Gastroesophageal sphincter (tissue), 4 donors: ENCODE results near the gene CORIN. TPM values are rescaled to one million over a fixed set of nuclear protein-coding genes. Genes with fewer than 3 reads are reported as not detected.

Source experiments
- ATAC-seq: fragments of 150-250 bp; one replicate; pipeline ENCODE4 v1.9.1; 2016; ENCODE audit warnings: mild to moderate bottlenecking, moderate library complexity
- H3K27ac ChIP-seq, 4 donors: fragments of 200-600 bp; sonication (generic) in 3 of 4; 1 replicate in 3 of 4; 2 replicates in 1 of 4; pipeline ENCODE4 v1.5.1; 2016 to 2019
- H3K27me3 ChIP-seq: fragments of 200-600 bp; sonication (generic); one replicate; pipeline ENCODE4 v1.5.1; 2019
- H3K36me3 ChIP-seq, 2 donors: fragments of 200-600 bp; sonication (generic); one replicate each; pipeline ENCODE4 v1.5.1; 2019; ENCODE audit warnings: control low read depth in 1 of 2
- H3K4me1 ChIP-seq, 3 donors: fragments of 200-600 bp; sonication (generic); 1 replicate in 2 of 3; 2 replicates in 1 of 3; pipeline ENCODE4 v1.5.1; 2016 to 2019; ENCODE audit warnings: control low read depth in 2 of 3
- H3K4me3 ChIP-seq, 2 donors: fragments of 200-600 bp; sonication (generic); one replicate each; pipeline ENCODE4 v1.5.1; 2019; ENCODE audit warnings: mild to moderate bottlenecking in 1 of 2, moderate library complexity in 1 of 2
- H3K9me3 ChIP-seq, 3 donors: fragments of 200-600 bp; sonication (generic); one replicate each; pipeline ENCODE4 v1.5.1; 2017 to 2019; ENCODE audit warnings: control low read depth in 2 of 3
- CTCF ChIP-seq, 4 experiments: fragments of 200-600 bp in 2 of 4; fragments of 450-650 bp in 2 of 4; sonication (generic) in 1 of 4; IDR thresholded peaks; one replicate each; pipeline ENCODE4 v1.5.1; 2017 to 2019; ENCODE audit warnings: antibody characterized with exemption in 4 of 4, mild to moderate bottlenecking in 2 of 4, moderate library complexity in 2 of 4
- EP300 ChIP-seq: sonication (generic); formaldehyde crosslinking; IDR thresholded peaks from one replicate; pipeline ENCODE4 v1.6.1; 2017; ENCODE audit warnings: antibody characterized with exemption, mild to moderate bottlenecking
- POLR2A ChIP-seq, 2 donors: fragments of 450-650 bp; IDR thresholded peaks; one replicate each; pipeline ENCODE4 v1.6.1; 2017; ENCODE audit warnings: antibody characterized with exemption in 2 of 2, mild to moderate bottlenecking in 2 of 2, moderate library complexity in 1 of 2
- POLR2AphosphoS5 ChIP-seq: sonication (generic); formaldehyde crosslinking; IDR thresholded peaks from one replicate; pipeline ENCODE4 v1.6.1; 2017; ENCODE audit warnings: antibody characterized with exemption
- WGBS, 2 donors: methylation state at CpG; one replicate each; pipeline ENCODE4 v1.1.5; 2018; ENCODE audit warnings: low coverage in 1 of 2; 5-methylcytosine and 5-hydroxymethylcytosine counted together
- total RNA-seq, 4 donors: library from RNA; depleted of rRNA; stranded (reverse); fragments of >200 nt; gene quantifications; one replicate each; pipeline ENCODE4 v1.1.0, GENCODE V29; 2016

The CORIN gene
- total RNA-seq, 4 donors from 2014 or later, result 0.47 to 3.3 (median 2.2) TPM

GRCh38 chr4:47798165-47798564 lies 39.7 kb downstream of the CORIN start:
- Histone ChIP-seq H3K36me3 (no peaks in the 10 kb centered on the region), H3K27ac (no peak overlapping the region), H3K9me3 (no peaks in the 10 kb centered on the region), H3K4me1 (no peaks in the 10 kb centered on the region), H3K27me3 (no peaks in the 10 kb centered on the region), H3K4me3 (no peak overlapping the region)
- no peak for TF ChIP-seq POLR2AphosphoS5
- TF ChIP-seq EP300, result no peak
- TF ChIP-seq CTCF (IDR thresholded peaks at IDR 0.05), result no peak
- TF ChIP-seq POLR2A (IDR thresholded peaks at IDR 0.05), result no peak
- 37 to 59% methylated on average over 3 of the region's 3 CpGs for WGBS, 2 donors
- no peak for ATAC-seq

- TF ChIP-seq POLR2A (IDR thresholded peaks at IDR 0.05), result no peak
- TF ChIP-seq POLR2AphosphoS5, result no peak
- no peak for TF ChIP-seq CTCF (IDR thresholded peaks at IDR 0.05)
- TF ChIP-seq EP300, result no peak
- Histone ChIP-seq H3K27ac (no peak overlapping the region), H3K4me3 (no peak overlapping the region), H3K9me3 (no peaks in the 10 kb centered on the region), H3K36me3 (no peaks in the 10 kb centered on the region), H3K4me1 (no peaks in the 10 kb centered on the region), H3K27me3 (no peaks in the 10 kb centered on the region)
- WGBS, 2 donors, result 40 to 81% methylated on average over 2 of the region's 2 CpGs
- ATAC-seq, result no peak
These were observed 45.9 kb downstream of the CORIN start for GRCh38 chr4:47791965-47792364.

- Histone ChIP-seq H3K4me3 (no peak overlapping the region), H3K9me3 (no peaks in the 10 kb centered on the region), H3K4me1 (no peaks in the 10 kb centered on the region), H3K27ac (no peak overlapping the region), H3K36me3 (no peaks in the 10 kb centered on the region), H3K27me3 (no peaks in the 10 kb centered on the region)
- ATAC-seq, result no peak
- no peak for TF ChIP-seq CTCF (IDR thresholded peaks at IDR 0.05)
- no peak for TF ChIP-seq EP300
- TF ChIP-seq POLR2AphosphoS5, result no peak
- no peak for TF ChIP-seq POLR2A (IDR thresholded peaks at IDR 0.05)
- WGBS, 2 donors, result 75 to 88% methylated on average over 2 to 7 of the region's 8 CpGs
These were observed 47.8 kb downstream of the CORIN start for GRCh38 chr4:47790105-47790504.

- TF ChIP-seq EP300 (no peak), POLR2AphosphoS5 (no peak), CTCF (IDR thresholded peaks at IDR 0.05) (no peak), POLR2A (IDR thresholded peaks at IDR 0.05) (no peak)
- H3K27me3 ChIP-seq, result no peaks in the 10 kb centered on the region
- H3K36me3 ChIP-seq, result no peaks in the 10 kb centered on the region
- no peak overlapping the region for H3K27ac ChIP-seq
- WGBS, 2 donors, result 67 to 69% methylated on average over 2 of the region's 2 CpGs
- H3K4me1 ChIP-seq, result no peaks in the 10 kb centered on the region
- no peak overlapping the region for H3K4me3 ChIP-seq
- no peak for ATAC-seq
- no peaks in the 10 kb centered on the region for H3K9me3 ChIP-seq
These were observed 49.7 kb downstream of the CORIN start for GRCh38 chr4:47788126-47788525.

GRCh38 chr4:47786958-47787370 lies 50.9 kb downstream of the CORIN start:
- H3K4me3 ChIP-seq, result no peak overlapping the region
- H3K9me3 ChIP-seq, result no peaks in the 10 kb centered on the region
- TF ChIP-seq EP300, result no peak
- TF ChIP-seq CTCF (IDR thresholded peaks at IDR 0.05), result no peak
- TF ChIP-seq POLR2A (IDR thresholded peaks at IDR 0.05), result no peak
- TF ChIP-seq POLR2AphosphoS5, result no peak
- WGBS, 2 donors, result 90 to 100% methylated on average over 3 to 4 of the region's 4 CpGs
- no peaks in the 10 kb centered on the region for H3K36me3 ChIP-seq
- ATAC-seq, result no peak
- no peaks in the 10 kb centered on the region for H3K4me1 ChIP-seq
- no peaks in the 10 kb centered on the region for H3K27me3 ChIP-seq
- no peak overlapping the region for H3K27ac ChIP-seq
